RCC 7860 (cell line): ENCODE results near the gene KLF16.

Experiments used
- DNase-seq: peaks from one replicate; pipeline ENCODE4 v3.0.0-alpha.2; 2015; ENCODE audit warnings: low spot score
- FAIRE-seq: peaks from 2 replicates; lab custom pipeline; 2012; peaks lifted over from hg19 to GRCh38; lab: Jason Lieb, UNC

Gene KLF16

DNA sequence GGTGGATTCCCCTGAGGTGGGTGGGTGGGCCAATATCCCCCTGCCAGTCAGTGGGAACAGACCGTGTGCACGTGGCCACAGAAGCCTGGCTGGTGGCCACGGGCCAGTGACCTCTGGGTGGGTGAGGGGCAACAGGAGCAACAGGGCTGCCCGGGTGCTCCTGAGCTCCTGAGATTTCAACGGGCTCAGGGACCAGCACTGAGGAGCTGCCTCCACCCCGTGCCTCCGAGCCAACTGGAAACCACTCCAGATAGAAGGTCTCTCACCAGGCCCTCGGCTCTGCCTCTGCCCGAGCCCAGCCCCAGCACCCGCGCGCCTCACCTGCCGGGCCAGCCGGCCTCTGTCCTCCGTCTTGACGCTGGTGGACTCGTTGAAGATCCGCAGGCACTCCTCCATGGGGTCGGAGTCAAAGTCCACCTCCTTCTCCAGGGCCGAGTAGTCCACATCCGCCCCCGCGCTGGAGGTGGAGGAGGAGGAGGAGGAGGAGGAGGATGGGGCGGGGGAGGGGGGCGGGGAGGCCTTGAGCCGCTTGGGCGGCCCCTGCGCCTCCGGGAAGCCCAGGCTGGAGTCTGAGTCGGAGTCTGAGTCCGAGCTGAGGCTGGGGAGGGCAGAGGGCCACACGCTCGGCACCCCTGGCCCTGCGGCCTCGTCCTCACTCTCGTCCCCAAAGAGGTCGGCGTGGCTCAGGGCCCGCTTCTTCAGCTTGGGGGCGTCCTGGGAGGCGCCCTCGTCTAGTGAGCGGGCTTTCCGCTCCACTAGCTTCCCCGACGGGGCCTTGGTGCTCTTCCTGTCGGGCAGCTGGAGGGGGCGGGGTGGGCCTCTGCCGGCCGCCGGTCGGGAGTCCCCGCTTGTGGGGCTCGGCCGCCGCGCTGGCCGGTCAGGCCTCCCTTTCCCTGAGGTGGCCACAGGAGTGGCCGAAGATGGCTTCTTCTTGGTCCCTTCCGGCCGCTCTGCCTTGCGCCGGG is 36.5 kb downstream of the KLF16 start:
- peak; percentile 79 for DNase-seq
- FAIRE-seq = no peak

GRCh38 chr19:1825909-1826556 is 37.3 kb downstream of the KLF16 start:
- DNase-seq (peak; percentile 59), FAIRE-seq (no peak)

DNA sequence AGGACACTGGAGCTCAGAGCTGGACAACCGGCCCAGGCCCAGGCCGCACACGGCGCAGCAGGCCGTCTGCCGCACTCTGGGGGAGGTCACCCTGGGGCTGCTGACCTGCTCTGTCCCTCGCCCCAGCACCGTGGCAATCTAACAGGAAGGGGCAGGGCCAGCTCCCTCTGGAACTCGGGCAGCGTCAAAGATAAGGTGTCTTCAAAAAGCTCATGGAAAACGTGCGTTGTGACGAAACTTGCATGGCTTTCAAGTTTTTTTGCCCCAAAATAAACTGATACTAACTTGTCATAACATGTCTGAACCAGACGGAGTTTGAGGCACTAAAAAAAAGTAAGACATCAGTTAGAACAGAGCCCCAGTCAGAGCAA is 39.1 kb downstream of the KLF16 start:
- FAIRE-seq = no peak

GRCh38 chr19:1823539-1824251 is 39.7 kb downstream of the KLF16 start:
- DNase-seq (no peak), FAIRE-seq (no peak)

More for the DNA sequence above, 39.1 kb downstream of the KLF16 start:
- DNase-seq = no peak

DNA sequence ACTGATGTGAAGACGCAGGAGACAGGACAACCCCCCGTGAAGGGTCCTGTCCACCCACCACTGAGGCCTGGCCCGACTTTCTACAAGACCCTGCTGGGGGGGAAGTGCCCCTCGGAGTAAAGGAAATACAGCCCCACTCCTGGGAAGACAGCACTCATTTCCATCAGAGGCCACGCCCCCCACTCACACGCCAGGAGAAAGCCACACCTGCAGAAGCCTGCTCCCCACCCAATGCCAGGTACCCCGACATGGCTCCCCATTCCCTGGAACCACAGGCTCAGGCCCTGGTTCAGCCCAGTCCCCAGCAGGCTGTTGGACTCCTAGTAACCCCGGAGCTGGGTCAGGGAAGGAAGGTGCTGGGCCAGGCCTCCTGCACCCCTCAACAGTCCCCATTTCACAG is 40.4 kb downstream of the KLF16 start:
- DNase-seq (no peak), FAIRE-seq (no peak)

DNA sequence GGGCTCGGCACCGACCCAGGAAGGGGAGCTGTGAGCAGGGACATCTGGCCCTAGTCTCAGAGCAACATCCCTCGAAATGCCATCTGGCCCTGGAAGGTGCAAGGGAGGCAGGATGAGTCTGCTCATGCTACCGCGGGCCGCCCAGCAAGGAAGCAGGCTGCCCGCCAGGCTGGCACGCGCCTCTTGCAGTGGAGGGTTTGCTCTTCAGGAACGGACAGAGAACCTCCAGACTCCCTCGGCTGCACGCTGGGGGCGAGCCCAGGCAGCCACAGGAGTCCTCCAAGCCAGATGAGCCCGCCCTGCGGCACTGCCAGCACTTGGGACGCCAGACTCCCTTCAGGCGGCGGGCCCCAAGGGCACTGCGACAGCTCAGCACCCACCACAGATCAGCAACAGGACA is 41.2 kb downstream of the KLF16 start:
- no peak for FAIRE-seq
- DNase-seq = no peak

DNA sequence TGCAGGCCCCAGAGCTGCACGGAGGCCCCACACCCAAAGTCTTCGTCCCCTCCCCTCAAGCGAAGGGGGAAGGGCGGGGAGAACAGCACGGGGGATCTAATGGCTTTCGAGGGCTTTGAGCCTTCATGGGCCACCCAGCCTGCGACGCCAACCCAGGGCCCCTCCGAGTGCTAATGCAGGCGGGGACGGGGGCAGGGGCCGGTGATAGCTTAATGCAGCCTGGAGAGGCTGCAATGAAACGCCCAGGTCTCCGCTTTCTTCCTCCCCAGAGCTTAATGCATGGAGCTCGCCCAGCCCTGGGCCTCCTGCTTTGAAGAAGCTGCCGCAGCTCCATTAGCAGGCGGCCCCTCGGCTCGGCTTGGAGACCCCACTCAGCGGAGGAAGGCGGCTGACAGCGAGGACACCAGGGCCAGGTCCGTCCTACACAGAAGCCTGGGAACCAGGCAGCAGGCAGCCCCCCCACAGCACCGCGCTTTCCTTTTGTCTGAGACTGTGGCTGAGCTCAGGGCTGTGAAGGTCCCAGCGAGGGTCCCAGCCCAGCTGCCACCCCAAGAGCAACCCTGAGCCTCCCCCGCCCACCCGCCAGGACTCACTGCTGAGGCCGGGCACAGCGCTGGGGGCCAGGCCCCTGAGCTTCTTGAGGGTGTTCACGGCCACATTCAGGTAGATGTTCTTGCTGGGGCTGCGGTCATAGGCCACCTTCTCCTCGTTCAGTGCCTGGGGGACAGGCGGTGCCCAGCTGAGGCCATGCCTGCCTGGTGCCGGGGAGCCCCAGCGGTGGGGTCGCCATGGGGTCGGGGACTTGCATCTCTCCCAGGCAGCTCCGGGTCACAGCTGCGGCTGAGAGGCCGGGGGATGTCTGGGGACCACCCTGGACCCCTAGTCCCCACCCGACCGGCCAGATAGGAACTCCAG is 43.8 kb downstream of the KLF16 start:
- no peak for DNase-seq
- FAIRE-seq = no peak

GRCh38 chr19:1818549-1819195 is 44.7 kb downstream of the KLF16 start:
- DNase-seq (no peak), FAIRE-seq (no peak)

- DNase-seq (no peak), FAIRE-seq (no peak)
Observed at GRCh38 chr19:1817553-1818179, 45.7 kb downstream of the KLF16 start.

DNA sequence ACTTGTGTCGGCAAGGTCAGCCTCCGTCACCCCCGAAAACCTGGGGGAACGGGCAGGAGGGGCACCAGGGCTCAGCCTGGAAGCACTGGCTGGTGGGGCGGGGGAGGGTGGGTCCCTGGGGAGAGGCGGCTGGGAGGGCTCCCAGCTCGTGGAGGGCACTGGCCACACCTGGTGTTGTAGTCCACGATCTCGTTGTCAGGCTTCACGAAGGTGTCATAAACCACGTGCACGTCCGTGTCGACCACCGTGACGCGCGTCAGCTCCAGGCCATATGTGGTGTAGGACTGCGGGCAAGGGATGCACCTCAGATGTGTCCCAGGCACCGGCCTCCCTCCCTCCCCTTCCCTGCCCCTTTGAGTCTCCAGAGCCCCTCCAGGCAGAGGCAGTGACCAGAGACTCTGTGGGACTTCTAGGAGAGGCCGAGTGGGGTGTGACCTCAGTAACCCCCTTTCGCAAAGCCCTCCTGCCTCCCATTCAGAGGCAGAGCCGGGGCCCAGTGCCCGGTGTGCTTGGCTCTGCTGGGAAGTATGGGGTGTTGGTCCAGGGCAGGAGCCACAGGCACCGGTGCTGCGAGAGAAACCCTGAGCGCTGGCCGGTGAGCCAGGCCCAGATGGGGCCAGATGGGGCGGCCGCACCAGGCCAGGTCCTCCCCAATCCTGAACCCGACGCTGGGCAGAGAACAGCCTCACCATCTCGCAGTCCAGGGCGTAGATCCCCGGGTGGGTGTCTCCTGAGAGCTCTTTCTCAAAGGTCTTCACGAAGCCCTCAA is 46.7 kb downstream of the KLF16 start:
- FAIRE-seq = no peak

DNA sequence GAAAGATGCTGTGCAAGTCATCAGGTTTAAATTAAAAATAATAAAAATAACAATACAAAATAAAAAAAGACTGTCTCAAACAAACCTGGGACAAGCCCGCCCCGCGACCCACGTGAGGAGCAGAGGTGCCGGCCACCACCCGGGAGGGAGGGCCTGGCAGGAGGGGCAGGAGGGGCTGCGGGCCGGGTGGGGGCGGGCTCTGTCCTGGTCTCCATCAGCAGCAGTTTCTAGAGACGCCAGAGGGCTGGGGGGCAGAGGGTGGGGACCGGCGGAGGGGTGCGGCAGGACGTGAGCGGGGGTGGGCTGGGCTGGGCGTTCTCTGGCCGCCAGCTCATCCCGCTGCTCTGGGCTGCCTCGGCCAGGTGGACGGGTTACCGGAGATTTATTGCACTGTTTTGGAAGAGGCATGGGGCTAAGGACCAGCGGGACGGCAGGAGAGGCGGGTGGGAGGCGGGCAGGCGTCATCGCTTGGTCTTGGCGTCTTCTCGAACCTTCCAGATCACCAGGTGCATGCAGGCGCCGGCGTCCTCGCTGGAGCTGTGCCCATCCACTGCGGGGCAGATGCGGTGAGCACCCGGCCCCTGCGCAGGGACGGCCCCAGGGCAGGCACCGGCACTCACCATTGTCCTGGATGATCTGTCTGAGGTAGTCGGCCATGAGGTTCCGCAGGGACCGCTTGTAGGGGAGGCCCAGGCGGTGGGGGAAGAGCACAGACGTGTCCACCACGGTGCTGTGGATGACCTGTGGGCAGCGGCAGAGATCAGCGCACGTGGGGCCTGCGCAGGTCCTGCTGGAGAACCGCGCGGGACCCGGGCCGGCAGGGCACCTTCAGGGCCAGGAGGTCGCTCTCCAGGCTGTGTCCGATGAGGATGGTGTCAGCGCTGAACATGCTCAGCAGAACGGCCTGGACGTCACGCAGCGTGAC is 47.5 kb downstream of the KLF16 start:
- FAIRE-seq (no peak), DNase-seq (no peak)

More for the DNA sequence above, 46.7 kb downstream of the KLF16 start:
- DNase-seq = no peak

- DNase-seq (no peak), FAIRE-seq (no peak)
Observed at GRCh38 chr19:1814833-1815604, 48.4 kb downstream of the KLF16 start.

DNA sequence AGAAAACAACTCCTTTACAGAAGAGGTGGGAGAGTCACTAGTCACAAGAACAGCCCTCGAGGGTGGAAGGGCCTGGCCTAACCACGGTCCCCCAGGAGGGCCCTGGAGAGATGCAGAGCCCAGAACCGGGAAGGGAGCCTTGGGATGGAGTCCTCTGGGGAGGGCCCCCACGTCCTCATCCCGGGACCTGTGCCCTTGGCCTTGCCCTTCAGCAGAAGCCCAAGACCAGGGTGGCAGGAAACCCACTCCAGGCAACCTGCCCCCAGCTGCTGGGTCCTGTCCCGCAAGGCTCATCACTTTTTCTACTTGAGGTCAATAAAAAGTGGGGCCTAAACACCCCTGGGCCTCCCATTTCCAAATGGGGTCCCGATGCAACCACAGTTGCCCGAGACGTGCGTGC is 49.0 kb downstream of the KLF16 start:
- no peak for DNase-seq
- FAIRE-seq = no peak

DNA sequence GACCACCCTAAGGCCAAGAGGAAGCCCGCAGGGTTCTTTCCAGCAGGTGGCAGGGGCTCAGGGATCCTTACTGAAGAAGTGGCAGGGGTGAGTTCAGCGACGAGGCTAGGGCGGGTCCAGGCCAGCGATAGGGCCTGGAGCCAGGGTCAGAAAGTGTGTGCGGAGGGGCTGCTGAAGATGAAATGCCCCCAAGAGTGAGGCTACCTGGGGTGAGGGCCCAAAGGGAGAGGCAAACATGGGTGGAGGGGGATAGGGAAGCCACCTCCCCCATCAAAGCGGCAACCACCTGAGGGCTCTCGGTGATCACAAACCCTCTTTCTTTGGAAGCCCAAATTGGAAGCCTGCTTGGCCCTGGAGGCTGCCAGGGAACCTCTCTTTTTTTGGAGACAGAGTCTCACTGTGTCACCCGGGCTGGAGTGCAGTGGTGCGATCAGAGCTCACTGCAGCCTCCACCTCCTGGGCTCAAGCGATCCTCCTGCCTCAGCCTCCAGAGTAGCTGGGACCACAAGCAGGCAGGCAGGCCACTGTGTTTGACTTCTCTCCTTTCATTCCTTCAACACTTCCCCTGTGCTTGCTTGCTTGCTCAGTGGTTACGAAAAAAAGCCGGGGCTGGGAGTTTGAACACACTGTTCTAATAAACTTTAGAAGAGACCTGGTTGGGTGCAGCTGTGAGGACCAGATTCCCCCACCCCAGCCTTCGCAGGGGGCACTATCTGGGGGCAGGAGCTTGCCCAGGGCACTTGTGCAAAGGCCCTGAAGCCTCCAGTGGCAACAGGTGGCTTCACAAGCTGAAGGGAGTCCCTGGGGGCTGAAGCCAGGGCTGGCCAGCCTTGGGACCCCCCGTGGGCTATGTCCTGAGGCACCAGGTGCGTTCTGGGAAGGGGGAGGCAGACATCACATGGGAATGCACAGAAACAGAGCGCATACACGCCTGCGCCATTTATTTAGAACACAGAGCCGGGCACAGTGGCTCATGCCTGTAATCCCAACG is 49.9 kb downstream of the KLF16 start:
- FAIRE-seq (no peak), DNase-seq (no peak)

DNA sequence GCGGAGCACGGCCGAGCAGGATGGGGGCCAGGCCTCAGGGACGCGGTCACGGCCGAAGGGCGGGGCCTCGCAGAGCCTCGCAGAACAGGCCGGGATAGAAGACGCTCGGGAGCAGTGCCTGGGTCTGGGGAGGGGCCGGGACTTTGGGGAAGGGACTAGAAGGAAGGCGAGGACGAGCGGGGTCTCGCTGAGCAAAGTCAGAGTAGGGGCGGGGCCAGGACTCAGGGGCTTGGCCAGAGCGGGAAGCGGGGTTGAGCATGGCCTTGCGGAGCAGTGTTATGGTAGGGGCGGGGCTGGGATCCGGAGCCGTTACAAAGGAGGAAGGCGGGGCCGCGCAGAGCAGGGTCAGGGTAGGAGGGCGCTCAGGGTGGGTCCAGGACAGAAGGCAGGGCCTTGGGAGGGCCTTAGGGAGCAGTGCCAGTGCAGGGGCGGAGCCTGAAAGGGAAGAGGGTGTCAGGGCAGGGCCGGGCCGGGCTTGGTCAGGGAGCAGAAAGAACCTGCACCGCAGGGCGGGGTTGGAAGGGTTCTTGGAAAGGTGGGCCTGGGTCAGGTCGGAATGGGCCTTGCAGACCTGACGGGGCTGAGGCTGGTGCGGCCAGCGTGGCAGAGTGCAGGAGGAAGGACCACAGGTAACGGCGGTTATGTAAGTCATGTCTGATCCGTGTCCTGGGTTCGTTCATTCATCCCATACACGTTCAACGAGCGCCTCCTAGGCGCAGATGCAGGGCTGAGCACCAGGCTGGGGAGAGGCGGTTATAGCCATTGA is 50.8 kb downstream of the KLF16 start:
- FAIRE-seq = peak; percentile 86
- DNase-seq = peak; percentile 94
